PC-3 (cell line): ENCODE measurements around the gene ERMARD.

Experiments
- CTCF ChIP-seq: fragments of 300-600 bp; sonication (generic); conservative IDR thresholded peaks from 2 replicates; pipeline ENCODE4 v1.5.1; 2017; ENCODE audit warnings: antibody characterized with exemption, low read depth, mild to moderate bottlenecking, low read length
- EZH2 ChIP-seq: fragments of 300-600 bp; sonication (generic); IDR thresholded peaks from one replicate; pipeline ENCODE4 v1.6.1; 2017; ENCODE audit warnings: antibody characterized with exemption, mild to moderate bottlenecking, low read length; ENCODE audit not compliant: unreplicated experiment
- EZH2phosphoT487 ChIP-seq: fragments of 300-600 bp; sonication (generic); IDR thresholded peaks from 2 replicates; pipeline ENCODE4 v1.6.1; 2018; ENCODE audit warnings: mild to moderate bottlenecking, antibody characterized with exemption, low read length, borderline replicate concordance

GRCh38 chr6:169826697-169827096 is 75.3 kb downstream of the ERMARD start:
- TF ChIP-seq CTCF: no peak
- TF ChIP-seq EZH2phosphoT487: no peak
- no peak for TF ChIP-seq EZH2
